NOMO-1 treated with dmso at 0.1 percent for 144 hours (cell line): ENCODE results near the gene RELN.

ENCODE experiments used
- DNase-seq: peaks from one replicate; lab custom pipeline; 2025; ENCODE audit not compliant: unreplicated experiment; lab: John Stamatoyannopoulos, UW

The RELN gene

GRCh38 chr7:103649052-103649451 is 340.4 kb downstream of the RELN start:
- no peak for DNase-seq

- no peak for DNase-seq
Observed at GRCh38 chr7:103648135-103648534, 341.3 kb downstream of the RELN start.

GRCh38 chr7:103644319-103644718 is 345.1 kb downstream of the RELN start:
- no peak for DNase-seq

GRCh38 chr7:103640031-103640779 is 349.3 kb downstream of the RELN start:
- no peak for DNase-seq

GRCh38 chr7:103637726-103638125 is 351.7 kb downstream of the RELN start:
- DNase-seq = no peak

- DNase-seq = no peak
Observed at GRCh38 chr7:103637094-103637493, 352.4 kb downstream of the RELN start.

- no peak for DNase-seq
Observed at GRCh38 chr7:103636153-103636552, 353.3 kb downstream of the RELN start.

GRCh38 chr7:103632972-103633371 is 356.5 kb downstream of the RELN start:
- no peak for DNase-seq

- DNase-seq = no peak
Observed at GRCh38 chr7:103632005-103632639, 357.3 kb downstream of the RELN start.

GRCh38 chr7:103630318-103630717 is 359.1 kb downstream of the RELN start:
- no peak for DNase-seq

GRCh38 chr7:103628742-103629141 is 360.7 kb downstream of the RELN start:
- no peak for DNase-seq

GRCh38 chr7:103626776-103627175 is 362.7 kb downstream of the RELN start:
- DNase-seq = no peak

- DNase-seq = no peak
Observed at GRCh38 chr7:103622274-103622673, 367.2 kb downstream of the RELN start.

- no peak for DNase-seq
Observed at GRCh38 chr7:103613655-103614642, 375.5 kb downstream of the RELN start.

GRCh38 chr7:103609778-103610177 is 379.7 kb downstream of the RELN start:
- DNase-seq = no peak

GRCh38 chr7:103605640-103606039 is 383.8 kb downstream of the RELN start:
- no peak for DNase-seq

GRCh38 chr7:103598326-103598905 is 391.0 kb downstream of the RELN start:
- no peak for DNase-seq

GRCh38 chr7:103597606-103598005 is 391.9 kb downstream of the RELN start:
- no peak for DNase-seq

- no peak for DNase-seq
Observed at GRCh38 chr7:103594186-103594585, 395.3 kb downstream of the RELN start.

- no peak for DNase-seq
Observed at GRCh38 chr7:103593691-103594090, 395.8 kb downstream of the RELN start.

GRCh38 chr7:103592844-103593243 is 396.6 kb downstream of the RELN start:
- DNase-seq = no peak
